Measurements from ENCODE around the gene BLOC1S6. TPM values are rescaled to one million over a fixed set of nuclear protein-coding genes. Genes with fewer than 3 reads are reported as not detected.

Gene BLOC1S6
- total RNA-seq, 2 experiments from 2014 or later, result 40.1 to 40.6 TPM

GRCh38 chr15:45650889-45651525 is 63.8 kb downstream of the BLOC1S6 start:
- no peak overlapping the region for H3K4me3 Mint-ChIP-seq
- H3K27me3 Mint-ChIP-seq, result no peaks in the 10 kb centered on the region
- peaks cover 30% of the 10 kb centered on the region for H3K4me1 Mint-ChIP-seq
- peaks cover 2% of the 10 kb centered on the region for H3K9me3 Mint-ChIP-seq
- ATAC-seq (ENCODE audit: low read depth) (no peak), DNase-seq (no peak)
- no peak overlapping the region for H3K27ac Mint-ChIP-seq
- peaks cover 11% of the 10 kb centered on the region for H3K36me3 Mint-ChIP-seq
- POLR2A ChIA-PET, result no interaction called here

GRCh38 chr15:45653702-45654424 is 66.7 kb downstream of the BLOC1S6 start:
- peaks cover 2% of the 10 kb centered on the region for H3K9me3 Mint-ChIP-seq
- peaks cover 11% of the 10 kb centered on the region for H3K36me3 Mint-ChIP-seq
- no peak overlapping the region for H3K27ac Mint-ChIP-seq
- DNase-seq, result no peak
- H3K4me1 Mint-ChIP-seq, result peaks cover 26% of the 10 kb centered on the region
- POLR2A ChIA-PET, result no interaction called here
- H3K4me3 Mint-ChIP-seq, result no peak overlapping the region
- ATAC-seq (ENCODE audit: low read depth), result no peak
- H3K27me3 Mint-ChIP-seq, result no peaks in the 10 kb centered on the region

GRCh38 chr15:45654749-45655148 is 67.6 kb downstream of the BLOC1S6 start:
- ATAC-seq (ENCODE audit: low read depth) (no peak), DNase-seq (no peak)
- peaks cover 22% of the 10 kb centered on the region for H3K4me1 Mint-ChIP-seq
- H3K4me3 Mint-ChIP-seq, result no peak overlapping the region
- no peaks in the 10 kb centered on the region for H3K27me3 Mint-ChIP-seq
- H3K36me3 Mint-ChIP-seq, result peaks cover 17% of the 10 kb centered on the region
- H3K27ac Mint-ChIP-seq, result no peak overlapping the region
- POLR2A ChIA-PET, result no interaction called here
- peaks cover 2% of the 10 kb centered on the region for H3K9me3 Mint-ChIP-seq

- Mint-ChIP-seq H3K36me3 (peaks cover 17% of the 10 kb centered on the region), H3K9me3 (peaks cover 2% of the 10 kb centered on the region), H3K4me1 (peaks cover 15% of the 10 kb centered on the region), H3K27ac (no peak overlapping the region), H3K4me3 (no peak overlapping the region), H3K27me3 (no peaks in the 10 kb centered on the region)
- no peak for DNase-seq
- ATAC-seq (ENCODE audit: low read depth), result no peak
- POLR2A ChIA-PET, result no interaction called here
Measured at GRCh38 chr15:45657254-45657653, 70.1 kb downstream of the BLOC1S6 start.

- POLR2A ChIA-PET, result no interaction called here
- Mint-ChIP-seq H3K4me1 (peaks cover 12% of the 10 kb centered on the region), H3K27ac (no peak overlapping the region), H3K27me3 (no peaks in the 10 kb centered on the region), H3K4me3 (no peak overlapping the region), H3K9me3 (peaks cover 2% of the 10 kb centered on the region), H3K36me3 (peaks cover 17% of the 10 kb centered on the region)
- ATAC-seq (ENCODE audit: low read depth), result no peak
- no peak for DNase-seq
Measured at GRCh38 chr15:45657764-45658545, 70.8 kb downstream of the BLOC1S6 start.

Other genes with a start within 250 kb of the BLOC1S6 start
- gene GATM, start 208.8 kb upstream of the BLOC1S6 start, total RNA-seq, result 1 to 10 TPM; 2.9 to 3.5 TPM
- 1 to 10 TPM; 3.2 to 3.5 TPM for gene SLC30A4, start 64.6 kb upstream of the BLOC1S6 start, total RNA-seq
- gene SQOR, start 47.6 kb downstream of the BLOC1S6 start, total RNA-seq, result 10 to 100 TPM; 65.6 to 66.8 TPM

All from activated naive CD8-positive, alpha-beta T cell treated with anti-CD3 and anti-CD28 coated beads, Interleukin-2, amount 10 ng/mL, durations not matched to agents 7 days and 5 days (primary cell).